SJCRH30 (cell line): Measurements from ENCODE around the gene TRAPPC14. TPM values are rescaled to one million over a fixed set of nuclear protein-coding genes. Genes with fewer than 3 reads are reported as not detected.
A peak's percentile ranks its signal among the peaks of the same experiment; 100 is the strongest.
"Not testable (repeated sequence)": the region's sequence is repeated elsewhere in the genome, so short reads cannot be mapped to it uniquely, and the experiment has no call there.

Source experiments
- DNase-seq, 2 experiments: peaks; one replicate each; pipeline ENCODE4 v3.0.0-alpha.2; 2015 to 2020
- H3K27ac ChIP-seq: fragments of 250-450 bp; sonication (Bioruptor Pico); 2 replicates; pipeline ENCODE4 v1.5.1; 2020; ENCODE audit warnings: mild to moderate bottlenecking, moderate library complexity
- H3K27me3 ChIP-seq: fragments of 250-450 bp; sonication (Bioruptor Pico); 2 replicates; pipeline ENCODE4 v1.5.1; 2020; ENCODE audit warnings: mild to moderate bottlenecking, moderate library complexity
- H3K36me3 ChIP-seq: fragments of 250-450 bp; sonication (Bioruptor Pico); 2 replicates; pipeline ENCODE4 v1.5.1; 2020; ENCODE audit warnings: mild to moderate bottlenecking, moderate library complexity
- H3K4me1 ChIP-seq: fragments of 250-450 bp; sonication (Bioruptor Pico); 2 replicates; pipeline ENCODE4 v1.5.1; 2020; ENCODE audit warnings: mild to moderate bottlenecking, moderate library complexity
- H3K4me3 ChIP-seq: fragments of 250-450 bp; sonication (Bioruptor Pico); 2 replicates; pipeline ENCODE4 v1.5.1; 2020; ENCODE audit warnings: mild to moderate bottlenecking, moderate library complexity
- H3K9me3 ChIP-seq: fragments of 250-450 bp; sonication (Bioruptor Pico); replicated peaks from 2 replicates; pipeline ENCODE4 v1.5.1; 2020; ENCODE audit warnings: mild to moderate bottlenecking, moderate library complexity
- total RNA-seq: library from RNA; depleted of rRNA; stranded (reverse); fragments of >200 nt; shearing (Covaris generic); gene quantifications from 2 replicates; pipeline ENCODE4 v1.2.3, GENCODE V29; 2014

Gene TRAPPC14
- total RNA-seq, 1 experiment from 2014 or later = 15.4 TPM

GRCh38 chr7:100152404-100152803 is 6.1 kb downstream of the TRAPPC14 start:
- Histone ChIP-seq H3K36me3 (peaks cover 11% of the 10 kb centered on the region), H3K4me1 (no peaks in the 10 kb centered on the region; the same call in 1 of the 2 replicates), H3K27ac (no peak overlapping the region), H3K9me3 (no peaks in the 10 kb centered on the region), H3K27me3 (no peaks in the 10 kb centered on the region), H3K4me3 (no peak overlapping the region)
- DNase-seq = no peak

GRCh38 chr7:100148559-100149328 is 9.8 kb downstream of the TRAPPC14 start, which contains the start of gene LAMTOR4:
Gene LAMTOR4 (plus strand): TSS chr7:100148918. CDS start chr7:100148973, 55 bp downstream.
- Histone ChIP-seq H3K9me3 (no peaks in the 10 kb centered on the region), H3K36me3 (no peaks in the 10 kb centered on the region), H3K4me3 (peak within 1 kb of the TSS; percentile 76), H3K27me3 (no peaks in the 10 kb centered on the region), H3K4me1 (no peaks in the 10 kb centered on the region), H3K27ac (peak within 1 kb of the TSS; percentile 30)
- DNase-seq = peak; percentile 100

GRCh38 chr7:100148225-100148558 is 10.3 kb downstream of the TRAPPC14 start:
- DNase-seq = no peak
- Histone ChIP-seq H3K4me3 (peak overlapping the region; percentile 76), H3K36me3 (no peaks in the 10 kb centered on the region), H3K9me3 (no peaks in the 10 kb centered on the region), H3K4me1 (no peaks in the 10 kb centered on the region), H3K27ac (no peak overlapping the region; the same call in 1 of the 2 replicates), H3K27me3 (no peaks in the 10 kb centered on the region)

- Histone ChIP-seq H3K27me3 (no peaks in the 10 kb centered on the region; the same call in 1 of the 2 replicates), H3K9me3 (no peaks in the 10 kb centered on the region), H3K4me1 (no peaks in the 10 kb centered on the region), H3K27ac (no peak overlapping the region), H3K4me3 (no peak overlapping the region), H3K36me3 (no peaks in the 10 kb centered on the region)
- DNase-seq = no peak
Measured at GRCh38 chr7:100147278-100147677, 11.2 kb downstream of the TRAPPC14 start.

GRCh38 chr7:100146350-100146749 is 12.2 kb downstream of the TRAPPC14 start:
- not testable (repeated sequence) for DNase-seq, H3K4me3 ChIP-seq, H3K36me3 ChIP-seq, H3K27me3 ChIP-seq, H3K27ac ChIP-seq, H3K9me3 ChIP-seq, H3K4me1 ChIP-seq

- H3K36me3 ChIP-seq = no peaks in the 10 kb centered on the region
- no peak overlapping the region for H3K27ac ChIP-seq
- H3K27me3 ChIP-seq = no peaks in the 10 kb centered on the region; the same call in 1 of the 2 replicates
- H3K4me3 ChIP-seq = no peak overlapping the region
- no peak for DNase-seq
- no peaks in the 10 kb centered on the region for H3K4me1 ChIP-seq
- H3K9me3 ChIP-seq = no peaks in the 10 kb centered on the region
Measured at GRCh38 chr7:100142461-100142860, 16.1 kb downstream of the TRAPPC14 start.

GRCh38 chr7:100141555-100141949 is 17.0 kb downstream of the TRAPPC14 start:
- Histone ChIP-seq H3K27ac (no peak overlapping the region), H3K4me1 (no peaks in the 10 kb centered on the region)
- no peak for DNase-seq

GRCh38 chr7:100137851-100138760 is 20.4 kb downstream of the TRAPPC14 start:
- Histone ChIP-seq H3K4me1 (no peaks in the 10 kb centered on the region), H3K36me3 (no peaks in the 10 kb centered on the region), H3K9me3 (no peaks in the 10 kb centered on the region), H3K27me3 (peaks cover 2% of the 10 kb centered on the region; the same call in 1 of the 2 replicates), H3K27ac (no peak overlapping the region), H3K4me3 (no peak overlapping the region)
- DNase-seq = no peak

More at GRCh38 chr7:100141555-100141949, 17.0 kb downstream of the TRAPPC14 start:
- H3K9me3 ChIP-seq = no peaks in the 10 kb centered on the region
- no peaks in the 10 kb centered on the region; the same call in 1 of the 2 replicates for H3K27me3 ChIP-seq
- H3K4me3 ChIP-seq = no peak overlapping the region
- H3K36me3 ChIP-seq = no peaks in the 10 kb centered on the region

- DNase-seq = peak; percentile 77 to 88
- H3K36me3 ChIP-seq = no peaks in the 10 kb centered on the region
- H3K27me3 ChIP-seq = peaks cover 6% of the 10 kb centered on the region; the same call in 1 of the 2 replicates
- no peaks in the 10 kb centered on the region for H3K4me1 ChIP-seq
- H3K27ac ChIP-seq = no peak overlapping the region
- no peak overlapping the region for H3K4me3 ChIP-seq
- no peaks in the 10 kb centered on the region for H3K9me3 ChIP-seq
Measured at GRCh38 chr7:100132697-100133151, 25.8 kb downstream of the TRAPPC14 start.

- H3K9me3 ChIP-seq = no peaks in the 10 kb centered on the region
- no peaks in the 10 kb centered on the region for H3K4me1 ChIP-seq
- peaks cover 6% of the 10 kb centered on the region; the same call in 1 of the 2 replicates for H3K27me3 ChIP-seq
- no peaks in the 10 kb centered on the region for H3K36me3 ChIP-seq
- H3K27ac ChIP-seq = no peak overlapping the region
- H3K4me3 ChIP-seq = no peak overlapping the region
- no peak for DNase-seq
Measured at GRCh38 chr7:100132126-100132525, 26.4 kb downstream of the TRAPPC14 start.

- H3K4me3 ChIP-seq = no peak overlapping the region
- DNase-seq = peak; percentile 76 to 84
- no peaks in the 10 kb centered on the region for H3K4me1 ChIP-seq
- H3K27ac ChIP-seq = no peak overlapping the region
- peaks cover 6% of the 10 kb centered on the region; the same call in 1 of the 2 replicates for H3K27me3 ChIP-seq
- H3K9me3 ChIP-seq = no peaks in the 10 kb centered on the region
- H3K36me3 ChIP-seq = no peaks in the 10 kb centered on the region
Measured at GRCh38 chr7:100130608-100131453, 27.7 kb downstream of the TRAPPC14 start.

GRCh38 chr7:100130220-100130607 is 28.3 kb downstream of the TRAPPC14 start:
- DNase-seq, H3K36me3 ChIP-seq, H3K27ac ChIP-seq: not testable (repeated sequence)

GRCh38 chr7:100128637-100128963 is 29.9 kb downstream of the TRAPPC14 start:
- H3K27me3 ChIP-seq = peaks cover 6% of the 10 kb centered on the region; the same call in 1 of the 2 replicates
- H3K4me1 ChIP-seq = no peaks in the 10 kb centered on the region
- H3K27ac ChIP-seq = no peak overlapping the region
- no peak for DNase-seq
- H3K36me3 ChIP-seq = no peaks in the 10 kb centered on the region
- H3K4me3 ChIP-seq = no peak overlapping the region; the same call in 1 of the 2 replicates
- H3K9me3 ChIP-seq = no peaks in the 10 kb centered on the region

More at GRCh38 chr7:100130220-100130607, 28.3 kb downstream of the TRAPPC14 start:
- not testable (repeated sequence) for H3K4me1 ChIP-seq, H3K27me3 ChIP-seq, H3K9me3 ChIP-seq, H3K4me3 ChIP-seq
